Measurements from ENCODE around the gene SSR2.

Gene SSR2

DNA sequence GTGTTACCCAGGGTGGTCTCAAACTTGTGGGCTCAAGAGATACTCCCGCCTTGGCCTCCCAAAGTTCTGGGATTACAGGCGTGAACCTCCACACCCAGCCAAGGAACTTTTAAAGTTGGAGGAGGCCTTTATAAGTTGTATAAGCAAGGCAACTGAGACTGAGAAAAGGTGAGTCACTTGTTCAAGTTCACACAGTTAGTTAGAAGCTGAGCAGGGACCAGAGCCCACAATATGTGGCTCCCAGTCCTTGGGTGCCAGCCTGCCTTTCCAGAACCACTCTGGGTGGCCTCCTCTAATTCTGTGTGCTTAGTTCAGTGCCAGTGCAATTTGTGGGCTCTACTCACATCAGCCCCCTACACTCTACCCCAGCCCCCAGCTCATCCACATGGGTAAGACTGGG lies 43.9 kb upstream of the SSR2 start:
- H3K4me3 ChIP-seq (ENCODE audit: control insufficient read depth, low read depth, low read length) = no peak overlapping the region
- TF ChIP-seq, protein P1, sequence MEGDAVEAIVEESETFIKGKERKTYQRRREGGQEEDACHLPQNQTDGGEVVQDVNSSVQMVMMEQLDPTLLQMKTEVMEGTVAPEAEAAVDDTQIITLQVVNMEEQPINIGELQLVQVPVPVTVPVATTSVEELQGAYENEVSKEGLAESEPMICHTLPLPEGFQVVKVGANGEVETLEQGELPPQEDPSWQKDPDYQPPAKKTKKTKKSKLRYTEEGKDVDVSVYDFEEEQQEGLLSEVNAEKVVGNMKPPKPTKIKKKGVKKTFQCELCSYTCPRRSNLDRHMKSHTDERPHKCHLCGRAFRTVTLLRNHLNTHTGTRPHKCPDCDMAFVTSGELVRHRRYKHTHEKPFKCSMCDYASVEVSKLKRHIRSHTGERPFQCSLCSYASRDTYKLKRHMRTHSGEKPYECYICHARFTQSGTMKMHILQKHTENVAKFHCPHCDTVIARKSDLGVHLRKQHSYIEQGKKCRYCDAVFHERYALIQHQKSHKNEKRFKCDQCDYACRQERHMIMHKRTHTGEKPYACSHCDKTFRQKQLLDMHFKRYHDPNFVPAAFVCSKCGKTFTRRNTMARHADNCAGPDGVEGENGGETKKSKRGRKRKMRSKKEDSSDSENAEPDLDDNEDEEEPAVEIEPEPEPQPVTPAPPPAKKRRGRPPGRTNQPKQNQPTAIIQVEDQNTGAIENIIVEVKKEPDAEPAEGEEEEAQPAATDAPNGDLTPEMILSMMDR (IDR thresholded peaks at IDR 0.05; ENCODE audit: control insufficient read depth, insufficient read depth, low read depth, low read length, missing control alignments) = no peak

DNA sequence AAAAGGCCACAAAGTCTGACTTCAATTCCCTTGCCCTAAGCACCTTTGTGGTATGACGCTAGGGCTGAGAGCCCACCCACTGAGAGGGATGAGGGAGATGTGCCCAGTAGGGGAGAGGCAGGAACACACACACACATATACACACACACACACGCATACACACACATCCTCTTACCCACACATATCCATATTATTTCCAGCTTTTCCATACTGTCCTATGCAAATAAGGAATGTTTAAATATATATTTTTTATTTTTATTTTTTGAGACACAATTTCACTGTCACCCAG lies 43.2 kb upstream of the SSR2 start:
- H3K4me3 ChIP-seq (ENCODE audit: control insufficient read depth, low read depth, low read length) = no peak overlapping the region
- DNase-seq (ENCODE audit: low read depth) = no peak
- TF ChIP-seq, protein P1 (IDR thresholded peaks at IDR 0.05; ENCODE audit: control insufficient read depth, insufficient read depth, low read depth, low read length, missing control alignments) = no peak

More for the DNA sequence above, 43.9 kb upstream of the SSR2 start:
- DNase-seq (ENCODE audit: low read depth) = no peak

DNA sequence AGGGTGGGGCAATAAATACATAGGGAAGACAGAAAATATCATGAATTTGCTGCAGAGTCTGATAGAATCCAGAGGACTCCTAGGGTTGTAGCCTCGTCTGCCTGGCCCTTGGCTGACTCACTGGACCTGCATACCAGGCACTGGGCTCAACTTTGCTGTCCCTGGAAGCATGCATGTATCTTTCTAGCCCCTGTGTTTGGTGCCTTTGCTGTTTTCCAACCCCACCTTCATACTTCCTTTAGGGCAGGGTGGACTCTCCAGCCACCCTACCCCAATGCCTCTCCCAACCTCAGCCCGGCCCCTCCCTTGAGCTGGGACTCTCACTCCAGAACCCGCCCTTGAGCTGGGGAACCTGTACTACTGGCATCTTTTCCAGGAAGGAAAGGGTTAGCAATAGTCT lies 41.4 kb upstream of the SSR2 start:
- H3K4me3 ChIP-seq (ENCODE audit: control insufficient read depth, low read depth, low read length) = no peak overlapping the region
- no peak for DNase-seq (ENCODE audit: low read depth)
- TF ChIP-seq, protein P1 (IDR thresholded peaks at IDR 0.05; ENCODE audit: control insufficient read depth, insufficient read depth, low read depth, low read length, missing control alignments) = no peak

DNA sequence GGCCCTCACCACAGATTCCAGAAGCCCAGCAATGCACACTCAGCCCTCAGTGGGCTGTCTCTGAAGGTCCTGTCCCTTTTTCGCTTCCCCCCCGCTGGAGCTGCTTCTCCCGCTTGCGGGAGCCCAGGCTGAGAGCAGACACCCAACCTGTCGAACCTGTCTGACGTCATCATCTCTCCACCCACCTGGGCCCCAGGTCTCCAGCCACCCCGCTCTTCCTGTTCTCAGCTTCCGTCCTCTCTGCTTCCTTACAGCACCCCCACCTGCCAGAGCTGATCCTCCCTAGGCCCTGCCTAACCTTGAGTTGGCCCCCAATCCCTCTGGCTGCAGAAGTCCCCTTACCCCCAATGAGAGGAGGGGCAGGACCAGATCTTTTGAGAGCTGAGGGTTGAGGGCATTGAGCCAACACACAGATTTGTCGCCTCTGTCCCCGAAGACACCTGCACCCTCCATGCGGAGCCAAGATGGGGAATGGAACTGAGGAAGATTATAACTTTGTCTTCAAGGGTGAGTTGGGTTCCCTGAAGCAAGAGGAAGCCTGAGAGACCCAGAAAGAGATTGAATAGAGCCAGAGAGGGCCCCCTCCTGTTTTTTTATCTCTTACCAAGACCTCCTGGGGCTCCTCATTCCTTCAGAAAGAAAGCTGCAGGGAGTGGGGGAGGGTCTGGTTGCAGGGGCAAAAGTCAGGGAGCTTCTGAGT lies 40.3 kb upstream of the SSR2 start, which contains the start of gene RAB25:
Gene RAB25 (plus strand): TSS at position 224 of the 700 bp plus-strand sequence. CDS start 241 bp downstream, at position 465.
- DNase-seq (ENCODE audit: low read depth) = no peak
- TF ChIP-seq, protein P1 (IDR thresholded peaks at IDR 0.05; ENCODE audit: control insufficient read depth, insufficient read depth, low read depth, low read length, missing control alignments) = no peak
- no peak within 1 kb of the TSS for H3K4me3 ChIP-seq (ENCODE audit: control insufficient read depth, low read depth, low read length)

DNA sequence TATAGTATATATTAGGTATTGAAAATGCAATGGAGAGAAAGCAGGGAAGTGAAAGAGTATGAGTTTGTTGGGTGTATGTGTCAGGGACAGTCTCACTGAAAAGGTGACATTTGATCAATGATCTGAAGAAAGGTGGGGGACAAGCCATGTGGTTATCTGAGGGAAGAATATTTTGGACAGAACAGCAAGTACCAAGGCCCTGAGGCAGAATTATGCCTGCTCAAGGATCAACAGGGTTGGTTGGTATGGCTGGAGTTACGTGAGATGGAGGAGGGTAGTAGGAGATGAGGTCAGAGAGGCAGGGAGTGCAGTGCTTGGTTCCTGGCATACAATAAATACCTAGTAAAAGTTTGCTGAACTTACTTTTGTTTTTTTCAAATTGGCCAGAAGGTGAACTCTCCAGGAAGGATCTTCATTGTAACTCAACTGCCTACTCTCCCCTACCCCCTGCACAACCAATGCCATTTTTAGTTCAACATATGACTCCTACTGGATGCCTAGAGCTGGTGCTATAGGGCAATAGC lies 35.6 kb upstream of the SSR2 start:
- TF ChIP-seq, protein P1 (IDR thresholded peaks at IDR 0.05; ENCODE audit: control insufficient read depth, insufficient read depth, low read depth, low read length, missing control alignments) = no peak
- no peak for DNase-seq (ENCODE audit: low read depth)
- no peak overlapping the region for H3K4me3 ChIP-seq (ENCODE audit: control insufficient read depth, low read depth, low read length)

DNA sequence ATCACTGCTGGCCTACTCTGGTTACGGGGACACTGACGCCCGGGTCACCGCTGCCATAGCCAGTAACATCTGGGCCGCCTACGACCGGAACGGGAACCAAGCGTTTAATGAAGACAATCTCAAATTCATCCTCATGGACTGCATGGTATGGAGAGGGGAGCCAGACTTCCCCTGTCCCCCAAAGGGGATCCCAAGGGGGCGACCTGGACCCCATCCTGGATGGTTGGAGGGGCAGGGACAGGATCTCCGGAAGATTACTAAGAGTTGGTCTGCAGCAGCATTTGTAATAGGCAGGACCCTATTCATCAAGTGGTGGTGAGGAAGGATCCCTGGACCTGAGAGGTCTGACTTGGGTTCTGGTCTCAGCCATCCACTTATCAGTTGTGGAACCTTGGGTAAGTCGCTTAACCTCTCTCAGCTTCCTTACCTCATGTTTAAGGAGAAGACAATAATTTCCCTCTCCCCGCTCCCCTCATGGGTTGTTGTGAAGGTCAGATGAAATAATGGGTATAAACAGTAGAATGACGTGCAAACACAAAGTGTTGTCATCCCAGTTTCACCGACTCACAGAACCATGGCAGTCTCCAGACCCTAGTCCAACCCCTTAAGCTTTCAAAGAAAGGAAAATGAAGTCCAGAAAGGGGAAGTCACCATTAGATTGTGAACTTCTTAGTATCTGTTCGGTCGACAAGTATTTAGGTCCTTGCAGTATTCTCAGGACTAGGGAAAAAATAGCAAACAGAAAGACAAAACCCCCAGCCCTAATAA lies 34.7 kb upstream of the SSR2 start:
- DNase-seq (ENCODE audit: low read depth) = no peak
- TF ChIP-seq, protein P1 (IDR thresholded peaks at IDR 0.05; ENCODE audit: control insufficient read depth, insufficient read depth, low read depth, low read length, missing control alignments) = no peak

More for the DNA sequence above, 34.7 kb upstream of the SSR2 start:
- peak overlapping the region; percentile 71 for H3K4me3 ChIP-seq (ENCODE audit: control insufficient read depth, low read depth, low read length)
